OCI-LY1 (cell line): ENCODE measurements around the gene PUSL1.

ENCODE experiments used
- EZH2 ChIP-seq: fragments of 200-600 bp; sonication (generic), shearing (Covaris generic); IDR thresholded peaks from 2 replicates; pipeline ENCODE4 v1.8.0; 2017; ENCODE audit warnings: borderline replicate concordance, mixed run types, mild to moderate bottlenecking, antibody characterized with exemption, low read length, moderate library complexity, mixed read lengths
- TF ChIP-seq, protein P1 (sequence below): fragments of 200-600 bp; sonication (generic), shearing (Covaris generic); IDR thresholded peaks from 2 replicates; pipeline ENCODE4 v1.5.1; 2017; ENCODE audit warnings: mild to moderate bottlenecking, antibody characterized with exemption, low read length, moderate library complexity, mixed read lengths

DNA sequence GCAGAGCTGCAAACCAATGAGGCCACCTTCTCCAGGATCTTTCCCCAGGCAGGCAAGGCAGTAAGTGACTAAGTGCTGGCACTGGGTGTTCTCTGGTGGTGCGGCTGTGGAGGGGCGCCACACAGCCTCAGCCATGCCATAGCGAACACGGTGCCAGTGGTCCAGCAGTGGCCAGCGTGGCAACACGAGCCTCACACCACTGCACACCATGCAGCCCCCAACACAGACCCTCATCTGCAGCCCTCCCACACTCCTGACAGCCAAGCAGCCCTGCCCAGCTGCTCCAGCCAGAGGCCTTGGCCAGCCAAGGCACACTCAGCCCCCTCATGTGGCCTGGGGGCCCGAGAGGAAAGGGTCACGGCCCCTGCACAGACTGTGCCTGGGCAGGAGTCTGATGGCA, 13.1 kb downstream of the PUSL1 start:
- no peak for TF ChIP-seq EZH2
- TF ChIP-seq, protein P1, sequence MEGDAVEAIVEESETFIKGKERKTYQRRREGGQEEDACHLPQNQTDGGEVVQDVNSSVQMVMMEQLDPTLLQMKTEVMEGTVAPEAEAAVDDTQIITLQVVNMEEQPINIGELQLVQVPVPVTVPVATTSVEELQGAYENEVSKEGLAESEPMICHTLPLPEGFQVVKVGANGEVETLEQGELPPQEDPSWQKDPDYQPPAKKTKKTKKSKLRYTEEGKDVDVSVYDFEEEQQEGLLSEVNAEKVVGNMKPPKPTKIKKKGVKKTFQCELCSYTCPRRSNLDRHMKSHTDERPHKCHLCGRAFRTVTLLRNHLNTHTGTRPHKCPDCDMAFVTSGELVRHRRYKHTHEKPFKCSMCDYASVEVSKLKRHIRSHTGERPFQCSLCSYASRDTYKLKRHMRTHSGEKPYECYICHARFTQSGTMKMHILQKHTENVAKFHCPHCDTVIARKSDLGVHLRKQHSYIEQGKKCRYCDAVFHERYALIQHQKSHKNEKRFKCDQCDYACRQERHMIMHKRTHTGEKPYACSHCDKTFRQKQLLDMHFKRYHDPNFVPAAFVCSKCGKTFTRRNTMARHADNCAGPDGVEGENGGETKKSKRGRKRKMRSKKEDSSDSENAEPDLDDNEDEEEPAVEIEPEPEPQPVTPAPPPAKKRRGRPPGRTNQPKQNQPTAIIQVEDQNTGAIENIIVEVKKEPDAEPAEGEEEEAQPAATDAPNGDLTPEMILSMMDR, result no peak
